Left lung (tissue), 10 donors: ENCODE measurements around the gene CDX1. TPM values are rescaled to one million over a fixed set of nuclear protein-coding genes. Genes with fewer than 3 reads are reported as not detected.
A peak's percentile ranks its signal among the peaks of the same experiment; 100 is the strongest.

Source experiments
- ATAC-seq: fragments of 200-7000 bp; cut with Tn5 transposase; one replicate; pipeline ENCODE4 v1.9.1; 2020; ENCODE audit warnings: moderate library complexity
- DNase-seq, 4 donors: peaks; one replicate each; pipeline ENCODE4 v3.0.0-alpha.2; 2013 to 2020
- H3K27ac ChIP-seq, 2 donors: fragments of 200-600 bp; sonication (generic) in 1 of 2; one replicate each; pipeline versions ENCODE4 v1.5.0 to v1.8.0; 2020 to 2021
- H3K27me3 ChIP-seq, 2 donors: fragments of 200-600 bp; sonication (generic) in 1 of 2; one replicate each; pipeline versions ENCODE4 v1.5.0 to v1.8.0; 2020 to 2021
- H3K36me3 ChIP-seq, 2 donors: fragments of 200-600 bp; sonication (generic) in 1 of 2; one replicate each; pipeline versions ENCODE4 v1.5.0 to v1.8.0; 2020 to 2021
- H3K4me1 ChIP-seq, 2 donors: fragments of 200-600 bp; one replicate each; pipeline ENCODE4 v1.8.0; 2021
- H3K4me3 ChIP-seq, 2 donors: fragments of 200-600 bp; sonication (generic) in 1 of 2; one replicate each; pipeline versions ENCODE4 v1.5.0 to v1.8.0; 2020 to 2021; ENCODE audit warnings: mild to moderate bottlenecking in 1 of 2
- H3K9me3 ChIP-seq, 2 donors: fragments of 200-600 bp; sonication (generic) in 1 of 2; one replicate each; pipeline versions ENCODE4 v1.5.0 to v1.8.0; 2020 to 2021
- intact Hi-C, 2 donors: fragments of 100-400 bp; cut with DNase I; formaldehyde crosslinking; loops; one replicate each; pipeline versions ENCODE4 v1.11.2 to v1.14.2; 2022
- polyA plus RNA-seq, 6 donors: library from polyadenylated mRNA; unstranded; fragments of 120-200 nt; gene quantifications; one replicate each; pipeline ENCODE4 v1.2.1, GENCODE V29; 2013; ENCODE audit not compliant: insufficient read length in 6 of 6
- total RNA-seq, 2 donors: library from RNA; stranded (reverse); fragmentation: NEBNext Ultra II Directional; extraction: Animal tissue kit (Norgen Biotek cat#: 25700); gene quantifications; one replicate each; pipeline ENCODE4 v1.2.1, GENCODE V29; 2021
- TF ChIP-seq, protein P1 (sequence below), 2 donors: fragments of 200-600 bp; sonication (generic) in 1 of 2; IDR thresholded peaks; one replicate each; pipeline versions ENCODE4 v1.5.0 to v1.8.0; 2021; ENCODE audit warnings: antibody characterized with exemption in 2 of 2
- donor health status: DM: no; HTN: yes; CAD: no.
- donor health status: DM: no; HTN: no; CAD: no.

Gene CDX1
- total and polyA plus RNA-seq, 8 donors = 0.14 to 0.60 (median 0.34) TPM; not detected in 1

GRCh38 chr5:150120062-150120441 lies 46.5 kb upstream of the CDX1 start:
- TF ChIP-seq, protein P1, sequence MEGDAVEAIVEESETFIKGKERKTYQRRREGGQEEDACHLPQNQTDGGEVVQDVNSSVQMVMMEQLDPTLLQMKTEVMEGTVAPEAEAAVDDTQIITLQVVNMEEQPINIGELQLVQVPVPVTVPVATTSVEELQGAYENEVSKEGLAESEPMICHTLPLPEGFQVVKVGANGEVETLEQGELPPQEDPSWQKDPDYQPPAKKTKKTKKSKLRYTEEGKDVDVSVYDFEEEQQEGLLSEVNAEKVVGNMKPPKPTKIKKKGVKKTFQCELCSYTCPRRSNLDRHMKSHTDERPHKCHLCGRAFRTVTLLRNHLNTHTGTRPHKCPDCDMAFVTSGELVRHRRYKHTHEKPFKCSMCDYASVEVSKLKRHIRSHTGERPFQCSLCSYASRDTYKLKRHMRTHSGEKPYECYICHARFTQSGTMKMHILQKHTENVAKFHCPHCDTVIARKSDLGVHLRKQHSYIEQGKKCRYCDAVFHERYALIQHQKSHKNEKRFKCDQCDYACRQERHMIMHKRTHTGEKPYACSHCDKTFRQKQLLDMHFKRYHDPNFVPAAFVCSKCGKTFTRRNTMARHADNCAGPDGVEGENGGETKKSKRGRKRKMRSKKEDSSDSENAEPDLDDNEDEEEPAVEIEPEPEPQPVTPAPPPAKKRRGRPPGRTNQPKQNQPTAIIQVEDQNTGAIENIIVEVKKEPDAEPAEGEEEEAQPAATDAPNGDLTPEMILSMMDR (IDR thresholded peaks at IDR 0.05) = no peak
- Histone ChIP-seq H3K4me1 (peaks cover 0 to 25% of the 10 kb centered on the region in 2 donors), H3K27ac (no peak overlapping the region), H3K4me3 (no peak overlapping the region), H3K9me3 (no peaks in the 10 kb centered on the region), H3K36me3 (peaks cover 0 to 22% of the 10 kb centered on the region in 2 donors), H3K27me3 (no peaks in the 10 kb centered on the region)
- intact Hi-C loops = no loop called here
- DNase-seq = peak in 1 of 4 donors; percentile 11
- ATAC-seq = no peak

DNA sequence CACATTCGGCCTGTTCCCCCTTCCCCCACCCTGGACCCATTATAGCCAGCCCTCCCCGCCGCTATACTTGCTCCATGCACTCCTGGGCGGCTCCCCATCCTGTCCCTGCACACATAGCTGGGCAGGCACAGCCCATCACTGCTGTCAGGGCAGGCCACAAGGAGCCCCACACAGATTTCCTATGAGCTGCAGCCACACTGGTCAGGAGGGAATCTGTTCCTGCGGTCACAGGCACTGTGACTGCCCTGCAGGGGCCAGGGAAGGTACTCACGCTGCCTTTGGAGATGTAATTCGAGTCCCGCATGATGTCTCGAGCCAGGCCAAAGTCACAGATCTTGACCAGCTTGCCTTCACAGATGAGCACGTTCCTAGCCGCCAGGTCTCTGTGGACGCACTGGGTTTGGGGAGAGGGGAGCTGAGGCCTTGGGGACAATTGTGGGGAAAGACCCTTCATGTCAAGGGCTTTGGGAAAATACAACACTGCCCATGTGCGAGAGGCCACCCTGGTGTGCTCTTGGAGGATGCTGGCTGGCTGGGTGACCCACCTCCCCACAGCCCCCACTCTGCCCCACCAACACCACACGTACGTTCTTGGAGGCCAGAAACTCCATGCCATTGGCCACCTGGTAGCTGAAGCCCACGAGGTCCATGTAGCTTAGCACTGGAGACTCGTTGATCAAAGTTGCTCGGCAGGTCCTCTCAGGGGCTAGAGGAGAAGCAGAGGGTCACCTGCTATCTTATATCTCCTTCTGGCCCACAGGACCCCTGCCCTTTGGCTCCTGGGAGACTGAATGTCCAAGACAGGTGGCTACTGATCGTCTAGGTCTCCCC lies 45.7 kb upstream of the CDX1 start:
- TF ChIP-seq, protein P1 (IDR thresholded peaks at IDR 0.05) = no peak
- H3K27ac ChIP-seq = no peak overlapping the region
- no peak for ATAC-seq
- peaks cover 0 to 23% of the 10 kb centered on the region in 2 donors for H3K36me3 ChIP-seq
- DNase-seq = peak in 1 of 4 donors; percentile 25
- peaks cover 0 to 25% of the 10 kb centered on the region in 2 donors for H3K4me1 ChIP-seq
- intact Hi-C loops = no loop called here
- no peaks in the 10 kb centered on the region for H3K27me3 ChIP-seq
- H3K4me3 ChIP-seq = no peak overlapping the region
- no peaks in the 10 kb centered on the region for H3K9me3 ChIP-seq

GRCh38 chr5:150121448-150122157 lies 45.0 kb upstream of the CDX1 start:
- peaks cover 0 to 25% of the 10 kb centered on the region in 2 donors for H3K4me1 ChIP-seq
- no peaks in the 10 kb centered on the region for H3K9me3 ChIP-seq
- ATAC-seq = no peak
- TF ChIP-seq, protein P1 (IDR thresholded peaks at IDR 0.05) = no peak
- intact Hi-C loops = no loop called here
- H3K27ac ChIP-seq = no peak overlapping the region
- DNase-seq = peak in 1 of 4 donors; percentile 14
- H3K36me3 ChIP-seq = peaks cover 0 to 22% of the 10 kb centered on the region in 2 donors
- H3K27me3 ChIP-seq = no peaks in the 10 kb centered on the region
- no peak overlapping the region for H3K4me3 ChIP-seq

GRCh38 chr5:150122158-150122510 lies 44.4 kb upstream of the CDX1 start:
- Histone ChIP-seq H3K9me3 (no peaks in the 10 kb centered on the region), H3K27ac (no peak overlapping the region), H3K36me3 (peaks cover 0 to 22% of the 10 kb centered on the region in 2 donors), H3K27me3 (no peaks in the 10 kb centered on the region), H3K4me3 (no peak overlapping the region), H3K4me1 (peaks cover 0 to 25% of the 10 kb centered on the region in 2 donors)
- peak; percentile 33 for ATAC-seq
- intact Hi-C loops = no loop called here
- DNase-seq = peak in 1 of 4 donors; percentile 57
- TF ChIP-seq, protein P1 (IDR thresholded peaks at IDR 0.05) = no peak
